Keratinocyte (primary cell): ENCODE data around the gene MARCHF6.
"Not testable (repeated sequence)": the region's sequence is repeated elsewhere in the genome, so short reads cannot be mapped to it uniquely, and the experiment has no call there.

Source experiments
- EZH2 ChIP-seq: IDR thresholded peaks from one replicate; pipeline ENCODE4 v1.6.1; 2012; ENCODE audit warnings: inconsistent platforms, mild to moderate bottlenecking, low read length, moderate library complexity
- TF ChIP-seq, protein P1 (sequence below), 3 experiments: IDR thresholded peaks in 1 of 3; conservative IDR thresholded peaks in 1 of 3; optimal IDR thresholded peaks in 1 of 3; 2 replicates in 2 of 3; 3 replicates in 1 of 3; pipeline versions ENCODE3 to v1.5.1; 2011; ENCODE audit warnings: low read length in 3 of 3, mild to moderate bottlenecking in 3 of 3, moderate library complexity in 2 of 3, control low read depth in 1 of 3, inconsistent platforms in 1 of 3; ENCODE audit not compliant: insufficient read depth in 2 of 3; ENCODE audit errors: extremely low read depth in 1 of 3

- TF ChIP-seq, protein P1, sequence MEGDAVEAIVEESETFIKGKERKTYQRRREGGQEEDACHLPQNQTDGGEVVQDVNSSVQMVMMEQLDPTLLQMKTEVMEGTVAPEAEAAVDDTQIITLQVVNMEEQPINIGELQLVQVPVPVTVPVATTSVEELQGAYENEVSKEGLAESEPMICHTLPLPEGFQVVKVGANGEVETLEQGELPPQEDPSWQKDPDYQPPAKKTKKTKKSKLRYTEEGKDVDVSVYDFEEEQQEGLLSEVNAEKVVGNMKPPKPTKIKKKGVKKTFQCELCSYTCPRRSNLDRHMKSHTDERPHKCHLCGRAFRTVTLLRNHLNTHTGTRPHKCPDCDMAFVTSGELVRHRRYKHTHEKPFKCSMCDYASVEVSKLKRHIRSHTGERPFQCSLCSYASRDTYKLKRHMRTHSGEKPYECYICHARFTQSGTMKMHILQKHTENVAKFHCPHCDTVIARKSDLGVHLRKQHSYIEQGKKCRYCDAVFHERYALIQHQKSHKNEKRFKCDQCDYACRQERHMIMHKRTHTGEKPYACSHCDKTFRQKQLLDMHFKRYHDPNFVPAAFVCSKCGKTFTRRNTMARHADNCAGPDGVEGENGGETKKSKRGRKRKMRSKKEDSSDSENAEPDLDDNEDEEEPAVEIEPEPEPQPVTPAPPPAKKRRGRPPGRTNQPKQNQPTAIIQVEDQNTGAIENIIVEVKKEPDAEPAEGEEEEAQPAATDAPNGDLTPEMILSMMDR (optimal IDR thresholded peaks at IDR 0.05 in 1 of 3, IDR thresholded peaks at IDR 0.05 in 1 of 3, conservative IDR thresholded peaks at IDR 0.05 in 1 of 3; ENCODE audit: extremely low read depth in 1 of 3, insufficient read depth in 2 of 3, low read length in 3 of 3) = not testable (repeated sequence)
- not testable (repeated sequence) for TF ChIP-seq EZH2
These were observed 8.9 kb upstream of the MARCHF6 start for GRCh38 chr5:10344461-10345106.
